Measurements from ENCODE around the gene RFX8.

GRCh38 chr2:101401326-101401665 lies 73.6 kb downstream of the RFX8 start:
- TF ChIP-seq TAF1 (IDR thresholded peaks at IDR 0.05; ENCODE audit: borderline replicate concordance, low read depth, low read length), result no peak
- no peak for TF ChIP-seq CTCF (IDR thresholded peaks at IDR 0.05)
- no peak for TF ChIP-seq POLR2AphosphoS5 (IDR thresholded peaks at IDR 0.05; ENCODE audit: low read depth, low read length)
- TF ChIP-seq YY1 (IDR thresholded peaks at IDR 0.05; ENCODE audit: low read depth), result no peak
- TF ChIP-seq RCOR1 (IDR thresholded peaks at IDR 0.05; ENCODE audit: low read length), result no peak

All from SK-N-SH (cell line).